Keratinocyte (primary cell): ENCODE measurements around the gene ADAMTS6. TPM values are rescaled to one million over a fixed set of nuclear protein-coding genes. Genes with fewer than 3 reads are reported as not detected.

ENCODE experiments used
- DNase-seq: peaks from one replicate; pipeline ENCODE4 v3.0.0-alpha.2; 2011; ENCODE audit warnings: low read depth, missing footprints, low spot score
- FAIRE-seq: peaks from 2 replicates; lab custom pipeline; 2011; peaks lifted over from hg19 to GRCh38; lab: Jason Lieb, UNC
- H2AFZ ChIP-seq: 2 replicates; pipeline ENCODE4 v1.6.0; 2012; ENCODE audit warnings: low read length, control low read depth, inconsistent platforms; ENCODE audit not compliant: control insufficient read depth
- H3K27ac ChIP-seq: 2 replicates; pipeline ENCODE4 v1.5.1; 2011; ENCODE audit warnings: low read length; ENCODE audit not compliant: control insufficient read depth, insufficient read depth
- H3K27me3 ChIP-seq: 3 replicates; pipeline ENCODE4 v1.6.0; 2011; ENCODE audit warnings: low read length; ENCODE audit not compliant: control insufficient read depth, insufficient read depth; ENCODE audit errors: extremely low read depth
- H3K36me3 ChIP-seq, 2 experiments: 2 replicates in 1 of 2; 3 replicates in 1 of 2; pipeline ENCODE4 v1.5.1; 2011; ENCODE audit warnings: low read length in 2 of 2, mild to moderate bottlenecking in 1 of 2; ENCODE audit not compliant: control insufficient read depth in 2 of 2, insufficient read depth in 2 of 2; ENCODE audit errors: extremely low read depth in 1 of 2
- H3K4me1 ChIP-seq: 3 replicates; pipeline ENCODE4 v1.5.1; 2011; ENCODE audit warnings: low read length; ENCODE audit not compliant: control insufficient read depth, insufficient read depth; ENCODE audit errors: extremely low read depth
- H3K4me2 ChIP-seq: 3 replicates; pipeline ENCODE4 v1.6.0; 2011; ENCODE audit warnings: low read depth, low read length; ENCODE audit not compliant: control insufficient read depth, insufficient read depth; ENCODE audit errors: extremely low read depth
- H3K4me3 ChIP-seq, 3 experiments: fragments of 200-600 bp in 1 of 3; sonication (generic) in 1 of 3; 2 replicates in 2 of 3; 3 replicates in 1 of 3; pipeline ENCODE4 v1.5.1; 2011 to 2016; ENCODE audit warnings: low read length in 3 of 3, mild to moderate bottlenecking in 3 of 3, control low read depth in 2 of 3, inconsistent platforms in 1 of 3, low read depth in 1 of 3, mixed read lengths in 1 of 3, mixed run types in 1 of 3, moderate library complexity in 1 of 3; ENCODE audit not compliant: control insufficient read depth in 2 of 3, insufficient read depth in 2 of 3; ENCODE audit errors: extremely low read depth in 1 of 3
- H3K79me2 ChIP-seq: 2 replicates; pipeline ENCODE4 v1.6.0; 2012; ENCODE audit warnings: low read length; ENCODE audit not compliant: control insufficient read depth, insufficient read depth
- H3K9ac ChIP-seq: 3 replicates; pipeline ENCODE4 v1.6.0; 2011; ENCODE audit warnings: low read length; ENCODE audit not compliant: control insufficient read depth, insufficient read depth; ENCODE audit errors: extremely low read depth
- H3K9me1 ChIP-seq: 3 replicates; pipeline ENCODE4 v1.6.0; 2011; ENCODE audit warnings: low read length; ENCODE audit not compliant: control insufficient read depth, insufficient read depth; ENCODE audit errors: extremely low read depth
- H3K9me3 ChIP-seq: 2 replicates; pipeline ENCODE4 v1.5.1; 2012; ENCODE audit warnings: low read depth, low read length; ENCODE audit not compliant: control insufficient read depth
- H4K20me1 ChIP-seq: 3 replicates; pipeline ENCODE4 v1.6.0; 2011; ENCODE audit warnings: low read length; ENCODE audit not compliant: control insufficient read depth, insufficient read depth; ENCODE audit errors: extremely low read depth
- EZH2 ChIP-seq: IDR thresholded peaks from one replicate; pipeline ENCODE4 v1.6.1; 2012; ENCODE audit warnings: inconsistent platforms, mild to moderate bottlenecking, low read length, moderate library complexity
- dilution Hi-C: fragments of 300-500 bp; cut with MboI; formaldehyde crosslinking; loops from one replicate; pipeline ENCODE4 v1.7.0; 2020; ENCODE audit warnings: low sequenced_read_pairs; ENCODE audit not compliant: extremely low pct_ligation_motif_present
- polyA plus RNA-seq, 5 experiments: library from polyadenylated mRNA; depleted of rRNA in 3 of 5; stranded (reverse) in 3 of 5; stranded (forward) in 1 of 5; unstranded in 1 of 5; fragments of >200 nt; gene quantifications; 1 replicate in 1 of 5; 2 replicates in 3 of 5; 3 replicates in 1 of 5; pipeline versions ENCODE4 v1.2.1 to v1.2.3, GENCODE V29; 2011 to 2012; ENCODE audit warnings: missing spikeins in 2 of 5, low read depth in 1 of 5, low replicate concordance in 1 of 5
- TF ChIP-seq, protein P1 (sequence below), 3 experiments: IDR thresholded peaks in 1 of 3; conservative IDR thresholded peaks in 1 of 3; optimal IDR thresholded peaks in 1 of 3; 2 replicates in 2 of 3; 3 replicates in 1 of 3; pipeline versions ENCODE3 to v1.5.1; 2011; ENCODE audit warnings: low read length in 3 of 3, mild to moderate bottlenecking in 3 of 3, moderate library complexity in 2 of 3, control low read depth in 1 of 3, inconsistent platforms in 1 of 3; ENCODE audit not compliant: insufficient read depth in 2 of 3; ENCODE audit errors: extremely low read depth in 1 of 3

Gene ADAMTS6
- polyA plus RNA-seq, 1 donor (not counting 4 experiments of a cell fraction or from before 2014, with no cell fraction given): 10.9 TPM

DNA sequence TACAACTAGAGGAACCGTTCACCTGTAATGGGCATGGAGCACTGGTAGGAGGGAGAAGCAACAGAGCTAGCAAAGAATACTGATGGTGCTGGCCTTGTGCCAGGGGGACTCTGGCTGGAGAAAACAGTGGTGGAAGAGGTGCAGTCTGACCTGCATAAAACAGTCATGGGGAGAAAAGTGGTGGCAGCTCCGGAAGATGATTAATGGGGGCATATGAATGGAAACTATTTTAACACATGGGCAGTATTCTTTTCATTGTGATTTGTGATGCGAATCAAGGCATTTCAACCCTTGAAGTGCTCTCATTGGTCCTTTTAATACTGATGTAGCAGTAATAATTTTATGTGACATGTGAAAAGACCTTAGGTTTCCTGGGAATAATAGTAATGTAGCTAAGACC is 219.6 kb downstream of the ADAMTS6 start:
- H3K4me1 ChIP-seq: no peaks in the 10 kb centered on the region
- H3K27ac ChIP-seq: no peak overlapping the region
- no peaks in the 10 kb centered on the region for H3K9me3 ChIP-seq
- no peaks in the 10 kb centered on the region for H3K9me1 ChIP-seq
- dilution Hi-C loops: no loop called here
- no peak overlapping the region for H2AFZ ChIP-seq
- FAIRE-seq: no peak
- H4K20me1 ChIP-seq: no peaks in the 10 kb centered on the region
- no peaks in the 10 kb centered on the region for H3K79me2 ChIP-seq
- H3K4me3 ChIP-seq: no peak overlapping the region
- no peaks in the 10 kb centered on the region for H3K27me3 ChIP-seq
- H3K4me2 ChIP-seq: no peak overlapping the region
- DNase-seq: no peak
- peaks cover 1 to 4% of the 10 kb centered on the region in 2 experiments for H3K36me3 ChIP-seq
- H3K9ac ChIP-seq: no peak overlapping the region
- TF ChIP-seq, protein P1, sequence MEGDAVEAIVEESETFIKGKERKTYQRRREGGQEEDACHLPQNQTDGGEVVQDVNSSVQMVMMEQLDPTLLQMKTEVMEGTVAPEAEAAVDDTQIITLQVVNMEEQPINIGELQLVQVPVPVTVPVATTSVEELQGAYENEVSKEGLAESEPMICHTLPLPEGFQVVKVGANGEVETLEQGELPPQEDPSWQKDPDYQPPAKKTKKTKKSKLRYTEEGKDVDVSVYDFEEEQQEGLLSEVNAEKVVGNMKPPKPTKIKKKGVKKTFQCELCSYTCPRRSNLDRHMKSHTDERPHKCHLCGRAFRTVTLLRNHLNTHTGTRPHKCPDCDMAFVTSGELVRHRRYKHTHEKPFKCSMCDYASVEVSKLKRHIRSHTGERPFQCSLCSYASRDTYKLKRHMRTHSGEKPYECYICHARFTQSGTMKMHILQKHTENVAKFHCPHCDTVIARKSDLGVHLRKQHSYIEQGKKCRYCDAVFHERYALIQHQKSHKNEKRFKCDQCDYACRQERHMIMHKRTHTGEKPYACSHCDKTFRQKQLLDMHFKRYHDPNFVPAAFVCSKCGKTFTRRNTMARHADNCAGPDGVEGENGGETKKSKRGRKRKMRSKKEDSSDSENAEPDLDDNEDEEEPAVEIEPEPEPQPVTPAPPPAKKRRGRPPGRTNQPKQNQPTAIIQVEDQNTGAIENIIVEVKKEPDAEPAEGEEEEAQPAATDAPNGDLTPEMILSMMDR (optimal IDR thresholded peaks at IDR 0.05 in 1 of 3, IDR thresholded peaks at IDR 0.05 in 1 of 3, conservative IDR thresholded peaks at IDR 0.05 in 1 of 3; ENCODE audit: extremely low read depth in 1 of 3, insufficient read depth in 2 of 3, low read length in 3 of 3): no peak
- no peak for TF ChIP-seq EZH2

DNA sequence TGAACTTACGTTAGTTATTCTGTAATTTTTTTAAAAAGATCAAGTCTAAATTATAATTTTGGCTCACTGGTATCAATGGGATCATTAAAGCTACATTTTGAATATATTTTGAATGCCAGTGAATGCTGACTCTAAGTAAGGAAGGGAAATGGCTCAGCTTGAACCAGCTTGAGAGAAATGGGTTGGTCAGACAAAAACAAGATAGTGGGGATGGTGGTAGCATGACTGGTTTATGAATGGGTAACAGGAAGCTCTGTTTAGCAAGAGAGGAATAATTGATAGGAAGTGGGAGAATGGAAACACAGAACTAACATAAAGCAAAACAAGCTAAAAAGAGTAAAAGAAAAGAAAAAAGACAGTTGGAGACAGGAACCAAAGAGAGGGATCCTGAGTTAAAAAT is 220.2 kb downstream of the ADAMTS6 start:
- TF ChIP-seq, protein P1 (optimal IDR thresholded peaks at IDR 0.05 in 1 of 3, IDR thresholded peaks at IDR 0.05 in 1 of 3, conservative IDR thresholded peaks at IDR 0.05 in 1 of 3; ENCODE audit: extremely low read depth in 1 of 3, insufficient read depth in 2 of 3, low read length in 3 of 3): no peak
- no peak for TF ChIP-seq EZH2
- DNase-seq (no peak), FAIRE-seq (no peak)
- Histone ChIP-seq H3K36me3 (peaks cover 1 to 4% of the 10 kb centered on the region in 2 experiments), H3K9ac (no peak overlapping the region), H3K4me2 (no peak overlapping the region), H2AFZ (no peak overlapping the region), H3K27me3 (no peaks in the 10 kb centered on the region), H3K4me3 (no peak overlapping the region), H3K9me1 (no peaks in the 10 kb centered on the region), H3K27ac (no peak overlapping the region), H3K79me2 (no peaks in the 10 kb centered on the region), H3K9me3 (no peaks in the 10 kb centered on the region), H3K4me1 (no peaks in the 10 kb centered on the region), H4K20me1 (no peaks in the 10 kb centered on the region)
- dilution Hi-C loops: no loop called here
